Right ventricle myocardium superior (tissue), 1 donor: ENCODE data around the gene CHD1. TPM values are rescaled to one million over a fixed set of nuclear protein-coding genes. Genes with fewer than 3 reads are reported as not detected.

Source experiments
- ATAC-seq: fragments of 200-7000 bp; cut with Tn5 transposase; one replicate; pipeline ENCODE4 v1.9.1; 2020; ENCODE audit warnings: mild to moderate bottlenecking; ENCODE audit not compliant: poor library complexity
- DNase-seq: peaks from one replicate; pipeline ENCODE4 v3.0.0-alpha.2; 2020
- intact Hi-C: fragments of 100-400 bp; cut with DNase I; formaldehyde crosslinking; loops from one replicate; pipeline ENCODE4 v1.11.2; 2022
- total RNA-seq: library from RNA; stranded (reverse); fragmentation: NEBNext Ultra II Directional; extraction: Animal tissue kit (Norgen Biotek cat#: 25700); gene quantifications from one replicate; pipeline ENCODE4 v1.2.1, GENCODE V29; 2021
- donor health status: DM: no; HTN: yes; CAD: no; lungs with severe emphysema.

CHD1 gene
- total RNA-seq, 1 donor from 2014 or later = 11.8 TPM

GRCh38 chr5:98907951-98908350, 20.9 kb downstream of the CHD1 start:
- ATAC-seq (no peak), DNase-seq (no peak)
- intact Hi-C loops = loop anchor here (2.0 kb wide), 1 partner anchor 125 kb away; no protein-coding TSS in a partner anchor

- no peak for ATAC-seq
Measured at GRCh38 chr5:98906756-98907355, 22.0 kb downstream of the CHD1 start.

GRCh38 chr5:98905857-98906688, 22.7 kb downstream of the CHD1 start:
- ATAC-seq (no peak), DNase-seq (no peak)
- intact Hi-C loops = no loop called here

More at GRCh38 chr5:98906756-98907355, 22.0 kb downstream of the CHD1 start:
- intact Hi-C loops = no loop called here
- no peak for DNase-seq

- intact Hi-C loops = no loop called here
- no peak for ATAC-seq
- DNase-seq = no peak
Measured at GRCh38 chr5:98904780-98905179, 24.0 kb downstream of the CHD1 start.

- ATAC-seq = no peak
- intact Hi-C loops = no loop called here
- DNase-seq = no peak
Measured at GRCh38 chr5:98902733-98903132, 26.1 kb downstream of the CHD1 start.

- DNase-seq = no peak
- intact Hi-C loops = no loop called here
- ATAC-seq = no peak
Measured at GRCh38 chr5:98899456-98899855, 29.4 kb downstream of the CHD1 start.

- intact Hi-C loops = no loop called here
- DNase-seq (no peak), ATAC-seq (no peak)
Measured at GRCh38 chr5:98898743-98899142, 30.1 kb downstream of the CHD1 start.

- intact Hi-C loops = no loop called here
- ATAC-seq = no peak
- DNase-seq = no peak
Measured at GRCh38 chr5:98891591-98891990, 37.2 kb downstream of the CHD1 start.

GRCh38 chr5:98880598-98880997, 48.2 kb downstream of the CHD1 start:
- DNase-seq = no peak
- no peak for ATAC-seq
- intact Hi-C loops = no loop called here

GRCh38 chr5:98880151-98880550, 48.7 kb downstream of the CHD1 start:
- intact Hi-C loops = no loop called here
- ATAC-seq = no peak
- no peak for DNase-seq

GRCh38 chr5:98877600-98877999, 51.2 kb downstream of the CHD1 start:
- DNase-seq (no peak), ATAC-seq (no peak)
- intact Hi-C loops = no loop called here

GRCh38 chr5:98872674-98873073, 56.1 kb downstream of the CHD1 start:
- ATAC-seq = no peak
- intact Hi-C loops = no loop called here
- no peak for DNase-seq

- DNase-seq (no peak), ATAC-seq (no peak)
- intact Hi-C loops = no loop called here
Measured at GRCh38 chr5:98865690-98866089, 63.1 kb downstream of the CHD1 start.

- intact Hi-C loops = no loop called here
- ATAC-seq (no peak), DNase-seq (no peak)
Measured at GRCh38 chr5:98847054-98847453, 81.8 kb downstream of the CHD1 start.

GRCh38 chr5:98846520-98846919, 82.3 kb downstream of the CHD1 start:
- intact Hi-C loops = no loop called here
- ATAC-seq = no peak
- DNase-seq = no peak

- DNase-seq = no peak
- no peak for ATAC-seq
- intact Hi-C loops = no loop called here
Measured at GRCh38 chr5:98845878-98846277, 82.9 kb downstream of the CHD1 start.

- intact Hi-C loops = no loop called here
- ATAC-seq = no peak
- no peak for DNase-seq
Measured at GRCh38 chr5:98844865-98845264, 83.9 kb downstream of the CHD1 start.

GRCh38 chr5:98843481-98843880, 85.3 kb downstream of the CHD1 start:
- ATAC-seq (no peak), DNase-seq (no peak)
- intact Hi-C loops = no loop called here

GRCh38 chr5:98840946-98841345, 87.9 kb downstream of the CHD1 start:
- no peak for ATAC-seq
- intact Hi-C loops = no loop called here
- DNase-seq = no peak
